RWPE1 (cell line): ENCODE results near the gene NUDT3.
A peak's percentile ranks its signal among the peaks of the same experiment; 100 is the strongest.
"Not testable (repeated sequence)": the region's sequence is repeated elsewhere in the genome, so short reads cannot be mapped to it uniquely, and the experiment has no call there.

ENCODE experiments used
- CTCF ChIA-PET: fragments of 350-600 bp; sonication (Branson Sonifier 250); formaldehyde crosslinking; extraction: SDS; loops from one replicate; lab custom pipeline; 2021; lab: Yijun Ruan, JAX
- POLR2A ChIA-PET: fragments of 400-600 bp; formaldehyde crosslinking; extraction: SDS; loops from one replicate; lab custom pipeline; 2020; ENCODE audit warnings: antibody characterized with exemption; ENCODE audit not compliant: low non-redundant PET; lab: Yijun Ruan, JAX
- DNase-seq: peaks from one replicate; pipeline ENCODE4 v3.0.0; 2012; ENCODE audit warnings: low spot score
- H3K27ac ChIP-seq: fragments of 450-650 bp; 2 replicates; pipeline ENCODE4 v1.5.1; 2017
- TF ChIP-seq, protein P1 (sequence below): fragments of 450-650 bp; conservative IDR thresholded peaks from 2 replicates; pipeline ENCODE4 v1.5.1; 2017; ENCODE audit warnings: low read depth, mild to moderate bottlenecking

Gene NUDT3

DNA sequence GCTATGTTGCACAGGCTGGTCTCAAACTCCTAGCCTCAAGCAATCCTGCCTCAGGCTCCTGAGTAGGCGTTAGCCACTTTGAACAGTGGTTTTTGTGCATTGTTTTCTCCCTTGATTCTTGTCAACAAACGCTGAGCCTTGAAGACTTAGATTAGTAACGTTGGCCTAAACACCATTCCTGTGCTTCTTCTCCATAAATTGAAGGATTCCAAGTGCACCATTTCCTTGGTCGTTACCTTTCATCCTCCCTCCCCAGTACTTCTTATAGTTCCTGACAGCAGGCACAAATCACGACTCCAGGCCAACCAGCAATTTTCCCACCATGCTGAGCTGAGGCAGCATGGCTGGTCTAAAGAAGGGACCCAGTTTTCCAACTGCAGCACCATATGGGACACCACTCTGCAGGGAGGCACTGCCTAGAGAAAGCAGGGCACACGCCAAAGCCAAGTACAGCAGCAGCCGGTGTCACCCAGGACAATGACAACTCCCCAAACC is 24.5 kb upstream of the NUDT3 start:
- POLR2A ChIA-PET: interaction anchor here (0.6 kb wide), 1 partner anchor 34 kb away, joined by 3 read pairs; no protein-coding TSS in a partner anchor
- peak overlapping the region; percentile 55 for H3K27ac ChIP-seq
- CTCF ChIA-PET: interaction anchor here (2.6 kb wide), 1 partner anchor 167 kb away, joined by 29 read pairs; no protein-coding TSS in a partner anchor
- no peak for DNase-seq
- TF ChIP-seq, protein P1, sequence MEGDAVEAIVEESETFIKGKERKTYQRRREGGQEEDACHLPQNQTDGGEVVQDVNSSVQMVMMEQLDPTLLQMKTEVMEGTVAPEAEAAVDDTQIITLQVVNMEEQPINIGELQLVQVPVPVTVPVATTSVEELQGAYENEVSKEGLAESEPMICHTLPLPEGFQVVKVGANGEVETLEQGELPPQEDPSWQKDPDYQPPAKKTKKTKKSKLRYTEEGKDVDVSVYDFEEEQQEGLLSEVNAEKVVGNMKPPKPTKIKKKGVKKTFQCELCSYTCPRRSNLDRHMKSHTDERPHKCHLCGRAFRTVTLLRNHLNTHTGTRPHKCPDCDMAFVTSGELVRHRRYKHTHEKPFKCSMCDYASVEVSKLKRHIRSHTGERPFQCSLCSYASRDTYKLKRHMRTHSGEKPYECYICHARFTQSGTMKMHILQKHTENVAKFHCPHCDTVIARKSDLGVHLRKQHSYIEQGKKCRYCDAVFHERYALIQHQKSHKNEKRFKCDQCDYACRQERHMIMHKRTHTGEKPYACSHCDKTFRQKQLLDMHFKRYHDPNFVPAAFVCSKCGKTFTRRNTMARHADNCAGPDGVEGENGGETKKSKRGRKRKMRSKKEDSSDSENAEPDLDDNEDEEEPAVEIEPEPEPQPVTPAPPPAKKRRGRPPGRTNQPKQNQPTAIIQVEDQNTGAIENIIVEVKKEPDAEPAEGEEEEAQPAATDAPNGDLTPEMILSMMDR: no peak

DNA sequence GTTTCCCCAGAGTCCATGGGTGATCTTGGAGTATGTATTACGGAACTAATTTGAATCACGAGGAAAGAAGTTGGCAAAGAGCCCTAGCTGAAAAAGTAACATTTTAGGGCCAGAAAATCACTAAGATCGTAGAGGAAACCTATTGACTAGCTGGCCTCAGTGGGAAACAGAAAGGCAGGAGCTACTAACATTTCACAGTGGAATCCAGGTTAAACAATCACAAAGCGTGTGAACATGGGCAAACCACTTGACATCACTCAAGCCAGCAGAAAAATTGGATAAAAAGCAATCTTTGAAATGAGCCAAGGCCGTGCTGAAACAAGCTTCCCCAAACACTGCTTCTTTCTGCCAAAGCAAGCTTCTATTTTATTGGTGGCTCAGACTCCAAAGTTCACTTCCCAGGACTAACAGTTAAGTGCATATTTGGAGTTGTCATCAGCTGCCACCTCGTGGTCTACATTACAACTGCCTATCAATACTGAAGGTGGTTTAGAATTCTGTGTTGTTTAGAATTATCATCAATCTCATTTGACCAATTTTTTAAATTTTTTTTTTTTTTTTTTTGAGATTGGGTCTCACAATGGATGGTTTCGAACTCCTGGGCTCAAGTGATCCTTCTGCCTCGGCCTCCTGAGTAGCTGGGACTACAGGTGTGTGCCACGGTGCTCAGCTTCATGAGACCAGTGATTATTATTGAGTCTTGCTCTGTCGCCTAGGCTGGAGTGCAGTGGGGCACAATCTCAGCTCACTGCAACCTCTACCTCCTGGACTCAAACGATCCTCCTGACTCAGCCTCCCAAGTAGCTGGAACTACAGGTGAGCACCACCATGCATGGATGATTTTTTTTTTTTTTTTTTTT is 22.8 kb upstream of the NUDT3 start:
- CTCF ChIA-PET: interaction anchor here (0.5 to 2.6 kb wide), 27 partner anchors 22 to 794 kb away, joined by 3 to 29 read pairs (median 5); partner anchors contain the start of genes NUDT3 and SMIM29
- POLR2A ChIA-PET: interaction anchor here (0.7 to 1.4 kb wide), 2 partner anchors 166 to 173 kb away, joined by 3 read pairs; partner anchors contain the start of gene SMIM29
- DNase-seq: peak; percentile 41
- TF ChIP-seq, protein P1: peak; percentile 58
- H3K27ac ChIP-seq: no peak overlapping the region

DNA sequence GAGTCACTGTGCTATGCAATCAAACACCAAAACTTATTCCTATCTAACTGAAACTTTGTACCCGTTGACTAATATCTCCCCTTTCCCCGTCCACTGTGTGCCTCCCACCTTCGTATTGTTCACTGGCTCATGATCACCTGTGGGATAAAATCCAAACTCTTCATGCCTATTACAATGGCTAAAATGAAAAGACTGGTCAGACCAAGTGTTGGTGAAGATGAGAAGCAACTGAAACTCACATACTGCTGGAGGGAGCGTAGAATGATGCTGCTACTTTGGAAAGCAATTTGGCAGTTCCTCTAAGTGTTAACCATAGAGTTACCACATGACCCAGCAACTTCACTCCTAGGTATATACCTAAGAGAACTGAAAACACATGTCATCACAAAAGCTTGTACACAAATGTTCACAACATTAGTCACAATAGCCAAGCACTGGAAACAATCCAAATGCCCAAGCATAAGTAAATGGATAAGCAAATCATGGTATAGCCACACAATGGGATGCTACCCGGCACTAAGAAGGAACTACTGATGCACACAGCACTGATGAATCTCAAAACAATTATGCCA is 20.3 kb upstream of the NUDT3 start:
- TF ChIP-seq, protein P1: no peak
- ChIA-PET POLR2A (no interaction called here), CTCF (no interaction called here)
- DNase-seq: no peak
- H3K27ac ChIP-seq: no peak overlapping the region

DNA sequence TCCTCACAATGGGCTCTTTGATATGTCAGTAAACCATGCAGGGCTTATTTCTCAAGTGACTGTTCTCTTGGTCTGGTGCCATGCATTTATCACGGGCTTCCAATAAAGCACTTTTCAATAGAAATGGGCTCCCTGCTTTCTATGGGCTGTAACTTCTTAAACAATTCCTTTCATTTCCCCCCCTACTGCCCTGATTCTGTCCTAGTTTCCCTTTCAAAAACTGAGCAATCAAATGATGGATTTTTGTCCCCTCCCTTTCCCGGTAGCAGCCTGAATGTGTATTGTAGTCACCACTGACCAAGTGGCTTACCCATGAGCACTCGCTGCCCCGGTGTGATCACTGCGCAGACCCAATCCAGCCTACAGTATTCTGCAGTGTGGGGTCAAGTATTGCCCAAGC is 19.5 kb upstream of the NUDT3 start:
- POLR2A ChIA-PET: no interaction called here
- no peak overlapping the region for H3K27ac ChIP-seq
- no peak for DNase-seq
- CTCF ChIA-PET: no interaction called here
- TF ChIP-seq, protein P1: no peak

DNA sequence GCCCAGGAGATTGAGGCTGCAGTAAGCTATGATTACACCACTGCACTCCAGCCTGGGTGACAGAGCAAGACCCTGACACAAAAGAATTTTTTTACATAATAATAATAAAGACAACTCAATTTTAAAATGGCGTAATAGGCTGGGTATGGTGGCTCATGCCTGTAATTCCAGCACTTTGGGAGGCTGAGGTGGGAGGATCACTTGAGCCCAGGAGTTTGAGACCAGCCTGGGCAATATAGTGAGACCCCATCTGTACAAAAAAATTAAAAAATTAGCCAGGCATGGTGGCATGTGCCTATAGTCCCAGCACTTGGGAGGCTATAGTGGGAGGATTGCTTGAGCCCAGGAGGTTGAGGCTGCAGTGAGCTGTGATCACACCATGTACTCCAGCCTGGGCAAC is 15.4 kb upstream of the NUDT3 start:
- CTCF ChIA-PET, POLR2A ChIA-PET, H3K27ac ChIP-seq, DNase-seq: not testable (repeated sequence)

DNA sequence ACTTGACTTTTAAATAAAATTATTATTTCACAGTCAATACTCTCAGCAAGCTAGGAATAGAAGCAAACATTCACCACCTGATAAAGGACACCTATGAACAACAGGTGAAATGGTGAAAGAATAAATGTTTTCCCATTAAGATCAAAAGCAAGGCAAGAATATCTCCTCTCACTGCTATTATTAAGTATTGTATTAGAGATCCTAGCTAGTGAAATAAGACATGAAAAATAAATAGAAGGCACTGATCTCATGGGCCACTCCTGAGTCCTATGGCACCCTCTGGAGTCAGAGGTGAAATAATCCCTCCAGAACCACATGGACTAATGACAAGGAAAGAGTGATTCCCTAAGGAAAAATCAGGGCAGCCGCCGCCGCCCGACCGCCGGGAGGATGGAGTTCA is 4.0 kb upstream of the NUDT3 start:
- DNase-seq: no peak
- no peak overlapping the region for H3K27ac ChIP-seq
- TF ChIP-seq, protein P1: no peak
- POLR2A ChIA-PET: no interaction called here
- CTCF ChIA-PET: interaction anchor here (0.6 to 1.1 kb wide), 2 partner anchors 8 to 201 kb away, joined by 3 read pairs; no protein-coding TSS in a partner anchor
